Measurements from ENCODE around the gene SLC35F5.

GRCh38 chr2:113677330-113677729 is 79.1 kb downstream of the SLC35F5 start:
- TF ChIP-seq EZH2 (IDR thresholded peaks at IDR 0.05; ENCODE audit: low read length) (no peak), CTCF (optimal IDR thresholded peaks at IDR 0.05 in 1 of 3, IDR thresholded peaks at IDR 0.05 in 1 of 3, conservative IDR thresholded peaks at IDR 0.05 in 1 of 3; ENCODE audit: extremely low read depth in 1 of 3, insufficient read depth in 2 of 3, low read length in 3 of 3) (no peak)
